ENCODE measurements around the gene TRPV4.

TRPV4 gene

DNA sequence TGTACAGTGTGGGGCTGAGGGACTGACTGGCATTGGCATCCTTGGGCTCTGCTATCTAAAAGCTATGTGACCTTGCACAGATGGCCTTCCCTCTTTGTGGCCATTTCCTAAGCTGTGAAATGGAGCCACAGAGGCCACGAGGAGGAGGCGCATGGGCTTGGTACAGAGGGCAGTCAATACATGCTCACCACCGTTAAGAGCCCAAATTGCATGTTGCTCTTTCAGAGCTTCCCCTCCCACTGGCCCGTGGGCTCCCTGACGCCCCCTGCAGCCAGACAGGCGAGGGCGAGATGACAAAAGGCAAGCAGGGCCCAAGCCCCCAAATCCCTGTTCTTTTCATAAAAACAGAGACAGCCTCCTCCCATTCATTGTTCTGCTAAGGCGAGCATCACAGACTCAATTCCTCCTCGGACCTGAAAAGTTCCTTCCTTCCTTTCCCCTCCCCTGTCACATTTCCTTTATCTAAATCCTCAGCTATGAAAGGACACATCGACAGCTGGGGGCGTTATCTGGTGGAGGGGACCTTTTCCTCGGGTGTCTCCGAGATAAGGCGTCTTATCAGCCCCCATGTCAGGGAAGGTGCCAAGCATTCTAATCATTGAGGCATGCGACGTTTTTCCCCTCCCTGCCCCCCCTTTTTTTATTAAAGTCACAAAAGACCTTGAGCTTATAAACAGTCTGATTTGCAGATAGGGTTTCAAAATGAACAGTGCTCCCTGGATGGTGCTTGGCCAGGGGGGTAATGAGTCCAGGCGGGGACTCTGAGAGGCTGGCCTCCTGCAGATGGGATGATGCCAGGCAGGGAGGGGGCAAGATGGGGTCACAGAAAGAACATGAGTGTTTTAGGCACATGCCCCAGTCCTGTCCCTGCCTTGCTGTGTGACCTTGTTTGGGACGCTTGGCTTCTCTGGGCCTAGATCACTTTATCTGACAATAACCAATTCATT lies 93.2 kb downstream of the TRPV4 start:
- no peak for DNase-seq (ENCODE audit: low read depth)

DNA sequence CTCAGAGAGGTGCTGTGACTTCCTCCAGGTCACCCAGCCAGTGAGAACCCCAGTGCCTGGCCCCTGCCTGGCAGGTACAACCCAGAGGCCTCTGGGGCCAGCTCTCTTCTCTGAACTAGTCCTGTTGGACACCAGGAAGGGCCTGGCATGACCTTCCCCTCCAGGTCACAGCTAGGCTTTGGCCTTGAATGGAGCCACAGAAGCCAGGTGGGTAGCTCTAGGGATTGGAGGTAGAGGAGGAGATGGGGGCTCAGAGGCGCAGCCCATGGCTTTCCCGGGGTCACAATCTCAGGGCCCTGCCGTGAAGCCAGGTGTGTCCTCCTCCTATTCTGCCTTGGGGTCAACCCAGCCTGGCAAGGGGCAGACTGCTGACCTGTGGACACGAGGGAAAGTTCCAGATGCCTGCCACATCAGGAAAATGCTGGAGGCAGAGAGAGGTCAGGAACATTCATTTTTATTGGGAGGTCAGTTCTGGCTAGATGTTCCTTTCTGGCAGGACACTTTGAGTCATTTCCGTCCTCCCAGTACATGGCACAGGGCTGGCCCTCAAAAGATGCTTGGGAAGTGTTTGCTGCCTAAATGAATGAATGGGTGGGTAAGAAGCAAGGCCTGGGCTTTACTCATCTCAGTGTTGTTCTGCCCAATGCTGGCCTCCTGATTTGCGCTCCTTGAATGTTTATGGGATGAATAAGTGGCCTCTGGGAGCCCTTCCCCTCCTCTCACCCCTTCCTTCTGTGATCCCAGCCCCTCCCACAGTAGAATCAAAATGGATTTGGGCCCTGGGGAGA lies 94.1 kb downstream of the TRPV4 start:
- no peak for DNase-seq (ENCODE audit: low read depth)

DNA sequence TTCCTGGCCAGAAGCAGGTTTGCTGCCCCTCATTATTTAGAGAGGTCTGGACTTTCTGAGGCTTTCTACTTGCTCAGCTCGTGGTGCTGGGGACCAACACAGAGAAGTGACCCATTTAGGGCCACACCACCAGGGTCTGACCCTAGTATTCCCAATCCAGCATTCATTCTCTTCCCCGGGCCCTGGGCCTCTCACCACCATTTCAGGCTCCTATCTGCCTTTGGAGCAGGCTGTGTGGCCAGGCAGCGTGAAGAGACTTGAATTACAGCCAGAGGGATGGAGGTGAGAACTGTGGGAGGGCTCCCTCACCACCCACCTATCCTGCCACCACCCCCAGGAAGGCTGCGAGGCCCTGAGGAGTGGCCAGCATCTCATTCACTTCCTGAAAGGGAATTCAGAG lies 95.0 kb downstream of the TRPV4 start:
- DNase-seq (ENCODE audit: low read depth): no peak

DNA sequence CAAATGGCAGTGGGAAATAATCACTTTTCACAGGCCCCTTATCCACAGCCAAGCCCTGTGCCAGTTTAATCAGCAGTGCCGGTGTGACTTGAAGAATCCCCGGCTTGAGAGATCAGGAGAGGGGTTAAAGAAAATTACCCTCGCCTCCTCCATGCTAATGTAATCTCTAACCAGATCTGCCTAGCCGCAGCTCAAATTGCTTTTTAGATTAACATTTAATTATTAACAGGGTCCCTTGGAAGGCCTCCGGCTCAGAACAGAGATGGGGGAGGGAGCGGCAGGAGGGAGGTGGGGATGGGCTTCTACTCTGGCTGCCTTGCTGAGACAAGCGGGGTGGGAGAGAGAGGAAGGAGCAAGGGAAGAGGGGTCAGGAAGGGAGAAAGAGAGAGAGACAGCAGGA lies 95.6 kb downstream of the TRPV4 start:
- DNase-seq (ENCODE audit: low read depth): no peak

DNA sequence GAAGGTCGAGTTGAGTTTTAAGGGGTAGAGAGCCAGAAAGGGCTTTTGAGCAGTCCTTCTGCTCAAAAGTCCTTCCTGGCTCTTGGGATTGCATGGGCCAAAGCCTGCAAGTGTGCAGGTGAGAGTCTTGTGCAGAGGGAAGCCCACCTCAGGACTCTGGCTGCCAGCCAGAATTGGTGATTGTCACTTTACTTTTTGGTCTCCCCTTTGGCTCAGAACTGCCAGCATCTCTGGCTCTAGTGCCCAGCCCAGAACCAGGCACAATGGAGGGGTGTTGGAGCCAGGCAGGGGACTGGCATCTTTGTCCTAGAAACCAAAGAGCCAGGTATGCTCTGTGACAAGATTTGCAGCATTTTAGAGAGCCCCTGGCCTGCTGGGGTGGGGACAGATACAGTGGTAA lies 96.1 kb downstream of the TRPV4 start:
- no peak for DNase-seq (ENCODE audit: low read depth)

DNA sequence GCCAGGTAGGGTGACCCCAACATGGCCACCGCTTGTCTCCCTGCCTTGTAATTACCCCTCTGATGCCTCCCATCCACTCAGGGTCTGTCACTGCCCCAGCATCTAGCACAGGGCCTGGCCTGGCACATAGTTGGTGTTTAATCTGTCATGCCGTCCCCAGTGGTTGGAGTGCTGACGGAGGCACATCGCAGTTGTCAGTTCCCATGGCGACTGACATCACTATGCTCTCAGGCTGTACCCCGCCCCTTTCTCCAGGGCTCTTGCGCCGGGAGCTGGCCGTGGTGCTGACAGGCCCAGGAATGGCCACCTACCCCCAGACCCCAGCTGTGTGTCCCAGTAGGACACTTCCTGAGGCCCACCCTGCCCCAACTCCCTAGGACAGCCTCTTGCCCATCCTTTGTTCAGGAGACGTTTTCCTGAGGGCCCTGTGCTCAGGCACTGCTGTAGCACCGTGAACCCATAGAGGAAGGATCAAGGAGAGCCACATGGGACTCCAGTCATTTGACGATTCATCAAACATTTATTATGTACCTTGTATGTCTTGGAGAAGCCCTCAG lies 96.6 kb downstream of the TRPV4 start:
- DNase-seq (ENCODE audit: low read depth): no peak

DNA sequence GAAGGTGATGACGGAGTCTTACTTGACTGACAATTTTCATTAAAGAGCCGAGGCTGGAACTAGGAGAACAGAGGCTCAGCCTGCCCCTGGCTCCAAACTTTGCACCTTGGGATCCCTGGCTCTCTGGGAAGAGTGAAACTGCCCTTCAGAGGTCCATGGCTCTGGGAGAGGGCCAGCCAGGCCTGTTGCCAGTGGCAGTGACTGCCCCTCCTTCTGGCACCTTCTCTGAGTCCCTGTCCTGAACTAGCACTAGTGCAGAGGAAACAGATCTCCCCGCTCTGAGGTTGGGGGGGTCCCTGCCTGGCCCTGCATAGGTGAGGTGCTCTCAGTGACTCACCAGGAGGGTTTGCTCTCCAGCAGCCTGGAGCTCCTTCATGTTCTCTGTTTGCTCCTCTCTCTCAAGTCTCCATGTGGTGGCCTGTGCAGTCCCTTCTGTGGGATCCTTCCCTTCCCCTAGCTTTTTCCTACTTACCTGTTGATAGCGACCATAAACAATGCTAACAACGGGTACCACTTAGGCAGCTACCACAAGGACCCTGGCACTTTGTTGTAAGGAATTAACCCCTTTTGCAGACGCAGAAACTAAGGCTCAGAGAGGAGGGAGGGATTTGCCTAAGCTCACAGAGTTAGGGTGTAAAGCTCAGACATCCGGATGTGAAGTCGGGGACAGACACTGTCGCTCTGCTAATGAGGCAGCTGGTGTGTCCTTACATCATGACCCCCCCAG lies 97.2 kb downstream of the TRPV4 start:
- DNase-seq (ENCODE audit: low read depth): no peak

DNA sequence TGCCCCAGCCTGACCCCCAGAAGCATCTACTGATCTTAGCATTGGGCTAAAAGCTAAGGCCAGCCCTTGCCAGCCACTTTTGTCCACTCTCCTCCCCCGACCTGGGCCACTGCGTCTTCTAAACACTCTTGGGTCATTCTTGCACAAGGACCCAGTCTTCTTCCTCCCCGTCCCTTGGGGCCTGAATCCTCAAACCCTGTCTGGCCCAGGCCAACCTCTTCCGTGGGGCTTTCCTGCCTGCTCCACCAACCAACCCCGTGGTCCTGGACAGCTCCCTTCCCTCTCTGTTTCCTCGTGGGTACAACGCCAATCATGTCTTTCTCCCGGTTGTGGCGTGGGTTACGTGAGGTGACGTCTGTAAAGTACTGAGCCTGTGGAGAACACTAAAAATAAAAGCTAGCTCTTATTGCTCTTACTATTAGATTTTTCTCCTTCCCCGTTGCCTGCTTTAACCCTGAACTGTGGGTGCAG lies 98.1 kb downstream of the TRPV4 start:
- DNase-seq (ENCODE audit: low read depth): no peak

DNA sequence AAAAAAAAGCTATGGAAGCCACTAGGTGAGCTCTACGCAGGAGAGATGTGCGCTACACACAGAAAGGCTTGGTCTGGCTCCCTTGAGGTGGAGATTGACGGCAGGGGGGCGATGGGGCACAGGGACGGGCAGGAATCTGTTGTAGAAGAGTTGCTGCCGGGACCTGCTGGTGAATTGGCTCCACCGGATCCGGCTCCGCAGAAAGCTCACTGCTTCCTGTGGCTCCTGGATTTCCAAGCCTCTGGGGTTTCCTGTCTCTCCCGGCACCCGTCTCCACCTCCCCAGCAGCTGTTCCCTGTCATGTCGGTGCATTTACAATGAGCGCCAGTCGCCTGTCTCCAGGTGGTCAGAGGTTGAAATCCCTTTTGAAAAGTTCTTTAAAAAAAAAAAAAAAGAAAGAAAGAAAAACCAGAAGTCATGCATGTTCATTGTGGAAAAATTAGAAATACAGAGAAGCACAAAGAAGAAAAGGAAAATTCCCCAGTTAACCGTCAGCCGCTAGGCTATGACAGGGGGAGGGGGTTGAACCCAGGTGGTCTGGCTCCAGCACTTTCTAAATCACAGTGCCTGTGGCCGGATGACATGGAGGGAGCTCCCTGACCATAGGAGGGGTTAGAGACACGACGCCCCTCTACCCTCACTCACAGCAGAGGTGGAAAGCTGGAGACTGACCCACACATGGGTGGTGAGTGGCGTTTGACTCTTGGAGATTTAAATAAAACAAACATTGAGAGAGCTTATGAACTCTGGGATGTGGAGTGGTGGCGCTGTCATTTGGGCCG lies 98.8 kb downstream of the TRPV4 start:
- DNase-seq (ENCODE audit: low read depth): no peak
